ENCODE measurements around the gene PSME2.

DNA sequence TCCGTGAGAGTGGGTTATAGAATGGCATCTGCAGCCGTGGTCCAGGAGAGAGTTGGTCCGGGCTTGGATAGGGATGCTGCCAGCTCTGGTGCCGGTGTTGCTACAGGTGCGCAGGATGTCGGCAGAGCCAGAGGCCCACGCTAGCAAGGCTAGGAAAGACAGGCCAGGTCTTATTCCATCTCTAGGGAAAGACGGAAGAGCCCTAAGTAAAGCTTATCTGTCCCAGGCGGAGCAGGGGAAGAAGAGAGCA lies 10.9 kb downstream of the PSME2 start:
- TF ChIP-seq, protein P1, sequence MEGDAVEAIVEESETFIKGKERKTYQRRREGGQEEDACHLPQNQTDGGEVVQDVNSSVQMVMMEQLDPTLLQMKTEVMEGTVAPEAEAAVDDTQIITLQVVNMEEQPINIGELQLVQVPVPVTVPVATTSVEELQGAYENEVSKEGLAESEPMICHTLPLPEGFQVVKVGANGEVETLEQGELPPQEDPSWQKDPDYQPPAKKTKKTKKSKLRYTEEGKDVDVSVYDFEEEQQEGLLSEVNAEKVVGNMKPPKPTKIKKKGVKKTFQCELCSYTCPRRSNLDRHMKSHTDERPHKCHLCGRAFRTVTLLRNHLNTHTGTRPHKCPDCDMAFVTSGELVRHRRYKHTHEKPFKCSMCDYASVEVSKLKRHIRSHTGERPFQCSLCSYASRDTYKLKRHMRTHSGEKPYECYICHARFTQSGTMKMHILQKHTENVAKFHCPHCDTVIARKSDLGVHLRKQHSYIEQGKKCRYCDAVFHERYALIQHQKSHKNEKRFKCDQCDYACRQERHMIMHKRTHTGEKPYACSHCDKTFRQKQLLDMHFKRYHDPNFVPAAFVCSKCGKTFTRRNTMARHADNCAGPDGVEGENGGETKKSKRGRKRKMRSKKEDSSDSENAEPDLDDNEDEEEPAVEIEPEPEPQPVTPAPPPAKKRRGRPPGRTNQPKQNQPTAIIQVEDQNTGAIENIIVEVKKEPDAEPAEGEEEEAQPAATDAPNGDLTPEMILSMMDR (IDR thresholded peaks at IDR 0.05), result no peak
- no peak for TF ChIP-seq POLR2A (IDR thresholded peaks at IDR 0.05)
